Measurements from ENCODE around the gene PRPF38A. TPM values are rescaled to one million over a fixed set of nuclear protein-coding genes. Genes with fewer than 3 reads are reported as not detected.

The PRPF38A gene
- total RNA-seq, 1 experiment from 2014 or later = 89.9 TPM

DNA sequence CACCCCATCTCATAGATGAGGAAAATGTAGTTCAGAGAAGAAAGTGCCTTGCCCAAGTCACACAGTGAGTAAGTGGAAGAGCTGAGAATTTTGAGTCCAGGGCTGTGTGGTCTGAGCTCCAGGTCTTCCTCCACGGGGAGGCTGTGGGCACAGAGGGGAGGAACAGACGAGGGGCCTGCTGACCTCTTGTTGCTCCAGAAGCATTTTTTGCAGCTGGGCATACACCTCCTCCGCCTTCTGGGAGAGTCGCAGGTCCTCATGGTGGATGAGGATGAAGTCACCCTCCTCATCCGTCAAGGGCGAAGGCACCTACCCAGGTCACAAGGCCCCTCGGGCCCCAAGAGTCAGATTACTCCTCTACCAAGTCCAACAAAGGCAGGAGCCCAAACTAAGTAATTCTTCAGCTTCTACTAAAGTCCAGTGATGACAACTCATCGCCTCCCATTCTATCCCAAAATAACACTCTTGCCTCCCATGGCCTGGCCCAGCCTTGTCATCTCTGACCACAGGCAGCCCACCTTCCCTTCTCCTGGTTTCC, 47.5 kb upstream of the PRPF38A start:
- H3K14ac ChIP-seq (ENCODE audit: insufficient read depth, low read length) = no peak overlapping the region
- H3K4ac ChIP-seq (ENCODE audit: low read depth, low read length) = no peak overlapping the region
- H3K23me2 ChIP-seq (ENCODE audit: insufficient read length, low read depth, low read length, poor library complexity, severe bottlenecking) = no peaks in the 10 kb centered on the region
- WGBS (ENCODE audit: extremely low coverage, insufficient read length, low lambda C conversion rate) = no CpG with 5 or more reads among the region's 8 CpGs
- no peaks in the 10 kb centered on the region for H3K4me1 ChIP-seq (ENCODE audit: insufficient read depth, low read length)
- no peak overlapping the region for H4K5ac ChIP-seq (ENCODE audit: insufficient read length, low read depth, low read length)
- no peak overlapping the region for H3K4me2 ChIP-seq (ENCODE audit: insufficient read depth, insufficient read length, low read length)
- H4K91ac ChIP-seq (ENCODE audit: insufficient read length, low read depth, low read length) = no peak overlapping the region
- peaks cover 3% of the 10 kb centered on the region in 2 experiments; a peak in 3 of 4 replicates for H3K4me1 Mint-ChIP-seq
- no peak overlapping the region for H3K18ac ChIP-seq (ENCODE audit: insufficient read length, low read depth, low read length)
- H2BK5ac ChIP-seq (ENCODE audit: insufficient read length, low read length) = no peak overlapping the region
- no peaks in the 10 kb centered on the region for H4K20me1 ChIP-seq (ENCODE audit: control insufficient read depth, insufficient read depth, insufficient read length)
- no peaks in the 10 kb centered on the region for H3K9me3 ChIP-seq (ENCODE audit: control insufficient read depth, low read depth, low read length)
- no peak overlapping the region for H3K56ac ChIP-seq (ENCODE audit: insufficient read length, low read depth, low read length)
- H3K27me3 Mint-ChIP-seq (ENCODE audit: low read depth) = no peaks in the 10 kb centered on the region
- no peaks in the 10 kb centered on the region for H3K9me3 Mint-ChIP-seq
- no peak overlapping the region for H3K23ac ChIP-seq (ENCODE audit: insufficient read length, low read depth, low read length)
- no peak overlapping the region for H2BK12ac ChIP-seq (ENCODE audit: insufficient read length, low read depth, low read length)
- H3K27ac ChIP-seq (ENCODE audit: insufficient read length, low read depth, low read length) = no peak overlapping the region
- no peak overlapping the region for H2AFZ ChIP-seq (ENCODE audit: low read length)
- no peak overlapping the region for H4K8ac ChIP-seq (replicated peaks; ENCODE audit: insufficient read length, low read depth, low read length)
- H3K79me1 ChIP-seq (ENCODE audit: insufficient read depth, low read depth, low read length, poor library complexity, severe bottlenecking) = no peaks in the 10 kb centered on the region
- H2BK120ac ChIP-seq (ENCODE audit: low read depth, low read length, poor library complexity, severe bottlenecking) = no peak overlapping the region
- peaks cover 57 to 95% (median 91%) of the 10 kb centered on the region in 3 experiments for H3K36me3 Mint-ChIP-seq (ENCODE audit: insufficient read depth in 1 of 3, low read depth in 3 of 3)
- H2BK20ac ChIP-seq (ENCODE audit: low read depth, low read length, poor library complexity, severe bottlenecking) = no peak overlapping the region
- no peak overlapping the region for H2BK15ac ChIP-seq (ENCODE audit: low read depth, low read length)
- H3K9ac ChIP-seq (ENCODE audit: extremely low read depth, insufficient read length, low read length) = no peak overlapping the region
- no peak overlapping the region for H2AK5ac ChIP-seq (ENCODE audit: insufficient read length, low read length)
- no peak for DNase-seq
- H3K4me3 Mint-ChIP-seq = no peak overlapping the region
- no peak for TF ChIP-seq CTCF (conservative IDR thresholded peaks at IDR 0.05)
- no peaks in the 10 kb centered on the region for H3K79me2 ChIP-seq (ENCODE audit: insufficient read depth, low read length)
- no peak overlapping the region for H3K27ac Mint-ChIP-seq
- H3K27me3 ChIP-seq (ENCODE audit: insufficient read depth, low read length) = no peaks in the 10 kb centered on the region
- no peak overlapping the region for H3T11ph ChIP-seq (ENCODE audit: low read length)
